SIG-M5 treated with dmso at 0.1 percent for 504 hours (cell line): ENCODE data around the gene RALY.
A peak's percentile ranks its signal among the peaks of the same experiment; 100 is the strongest.

Experiments used
- DNase-seq: peaks from one replicate; lab custom pipeline; 2025; ENCODE audit not compliant: unreplicated experiment; lab: John Stamatoyannopoulos, UW

RALY gene

GRCh38 chr20:33985830-33986229 lies 7.9 kb upstream of the RALY start:
- DNase-seq = no peak

GRCh38 chr20:33986560-33987216 lies 7.0 kb upstream of the RALY start:
- DNase-seq = no peak

- no peak for DNase-seq
Measured at GRCh38 chr20:33990075-33990474, 3.6 kb upstream of the RALY start.

- DNase-seq = no peak
Measured at GRCh38 chr20:33991502-33991901, 2.2 kb upstream of the RALY start.

GRCh38 chr20:33992145-33992922 lies 1.4 kb upstream of the RALY start:
- no peak for DNase-seq

GRCh38 chr20:33992923-33993575 lies 662 bp upstream of the RALY start:
- peak; percentile 98 for DNase-seq

- DNase-seq = peak; percentile 79
Measured at GRCh38 chr20:33994222-33994913, 657 bp downstream of the RALY start.

GRCh38 chr20:33995053-33995831 lies 1.5 kb downstream of the RALY start:
- peak; percentile 47 for DNase-seq

GRCh38 chr20:33999025-33999649 lies 5.4 kb downstream of the RALY start:
- DNase-seq = no peak

- no peak for DNase-seq
Measured at GRCh38 chr20:34001378-34001777, 7.7 kb downstream of the RALY start.

GRCh38 chr20:34004227-34004626 lies 10.5 kb downstream of the RALY start:
- no peak for DNase-seq

GRCh38 chr20:34004790-34005457 lies 11.2 kb downstream of the RALY start:
- no peak for DNase-seq

GRCh38 chr20:34006619-34007018 lies 12.9 kb downstream of the RALY start:
- no peak for DNase-seq

GRCh38 chr20:34008477-34008876 lies 14.8 kb downstream of the RALY start:
- no peak for DNase-seq

GRCh38 chr20:34010405-34010931 lies 16.8 kb downstream of the RALY start:
- DNase-seq = peak; percentile 45

GRCh38 chr20:34011275-34011674 lies 17.6 kb downstream of the RALY start:
- DNase-seq = no peak

- DNase-seq = no peak
Measured at GRCh38 chr20:34012330-34012729, 18.6 kb downstream of the RALY start.

- no peak for DNase-seq
Measured at GRCh38 chr20:34012735-34013134, 19.0 kb downstream of the RALY start.

GRCh38 chr20:34013554-34013953 lies 19.8 kb downstream of the RALY start:
- DNase-seq = no peak
